A673 (cell line): ENCODE data around the gene AGAP2.

ENCODE experiments used
- CTCF ChIP-seq: fragments of 300-800, 200-600 bp; sonication (generic); conservative IDR thresholded peaks from 2 replicates; pipeline ENCODE4 v1.5.1; 2017; ENCODE audit warnings: low read depth, mild to moderate bottlenecking, antibody characterized with exemption, low read length, moderate library complexity, mixed read lengths
- EZH2 ChIP-seq: fragments of 200-600 bp; sonication (generic); IDR thresholded peaks from 2 replicates; pipeline ENCODE4 v1.6.1; 2017; ENCODE audit warnings: borderline replicate concordance, low read depth, mild to moderate bottlenecking, mixed read lengths, antibody characterized with exemption, low read length; ENCODE audit not compliant: poor library complexity, severe bottlenecking

- no peak for TF ChIP-seq CTCF
- TF ChIP-seq EZH2 = no peak
These were observed 19.2 kb upstream of the AGAP2 start for GRCh38 chr12:57757771-57758170.
